PFSK-1 (cell line): ENCODE measurements around the gene PHACTR1.

Experiments
- FOXP2 ChIP-seq: optimal IDR thresholded peaks from 2 replicates; pipeline ENCODE3; 2011; ENCODE audit warnings: borderline replicate concordance, control low read depth, inconsistent platforms; ENCODE audit not compliant: insufficient read depth; ENCODE audit errors: extremely low read length, extremely low read depth
- POLR2AphosphoS5 ChIP-seq: IDR thresholded peaks from 2 replicates; pipeline ENCODE4 v1.6.1; 2012; ENCODE audit warnings: low read depth, mild to moderate bottlenecking, control low read depth, low read length, moderate library complexity
- SIN3A ChIP-seq: IDR thresholded peaks from 2 replicates; pipeline ENCODE4 v1.6.1; 2012; ENCODE audit warnings: mild to moderate bottlenecking, low read length, moderate library complexity, borderline replicate concordance; ENCODE audit not compliant: insufficient read depth
- TAF1 ChIP-seq: IDR thresholded peaks from 2 replicates; pipeline ENCODE4 v1.6.1; 2012; ENCODE audit warnings: low read length, control low read depth, borderline replicate concordance; ENCODE audit not compliant: insufficient read depth
- TF ChIP-seq, protein P1 (sequence below), 2 experiments: IDR thresholded peaks; 2 replicates each; pipeline versions ENCODE4 v1.6.1 to v1.8.0; 2011 to 2012; ENCODE audit warnings: low read depth in 2 of 2, low read length in 2 of 2, control low read depth in 1 of 2, inconsistent platforms in 1 of 2, mild to moderate bottlenecking in 1 of 2, moderate library complexity in 1 of 2; ENCODE audit not compliant: insufficient read depth in 1 of 2

The PHACTR1 gene

DNA sequence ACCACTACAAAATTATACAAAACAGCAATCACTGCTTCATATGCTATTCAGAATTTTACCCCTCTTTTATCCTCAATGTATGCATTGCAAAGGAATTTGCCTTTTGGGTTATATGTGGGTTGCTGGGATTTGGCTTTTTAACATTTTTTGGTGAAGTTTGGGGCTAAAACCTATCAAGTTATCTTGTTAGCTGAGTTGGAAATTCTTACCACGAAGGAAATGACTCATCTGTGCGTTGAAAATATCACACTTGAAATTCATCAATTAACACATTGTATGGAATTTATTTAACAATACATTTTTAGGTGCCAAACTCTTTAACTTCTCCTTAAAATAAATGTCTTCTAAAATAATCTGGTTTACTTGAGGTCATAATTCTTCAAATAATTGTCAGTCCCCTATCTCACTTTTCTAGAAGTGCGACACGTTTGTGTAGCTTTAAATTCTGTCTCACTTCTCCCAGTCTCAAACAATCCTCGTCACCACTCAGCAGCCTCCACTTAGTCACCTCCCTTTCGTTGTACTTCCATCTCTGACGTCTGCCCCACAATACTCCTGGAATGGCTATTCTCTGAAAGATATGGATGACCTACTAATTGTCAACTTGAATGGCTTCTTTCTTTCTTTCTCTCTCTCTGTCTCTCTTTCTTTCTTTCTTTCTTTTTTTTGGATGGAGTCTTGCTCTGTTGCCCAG lies 88.5 kb downstream of the PHACTR1 start:
- TF ChIP-seq TAF1 = no peak
- no peak for TF ChIP-seq SIN3A
- TF ChIP-seq POLR2AphosphoS5 = no peak
- TF ChIP-seq, protein P1, sequence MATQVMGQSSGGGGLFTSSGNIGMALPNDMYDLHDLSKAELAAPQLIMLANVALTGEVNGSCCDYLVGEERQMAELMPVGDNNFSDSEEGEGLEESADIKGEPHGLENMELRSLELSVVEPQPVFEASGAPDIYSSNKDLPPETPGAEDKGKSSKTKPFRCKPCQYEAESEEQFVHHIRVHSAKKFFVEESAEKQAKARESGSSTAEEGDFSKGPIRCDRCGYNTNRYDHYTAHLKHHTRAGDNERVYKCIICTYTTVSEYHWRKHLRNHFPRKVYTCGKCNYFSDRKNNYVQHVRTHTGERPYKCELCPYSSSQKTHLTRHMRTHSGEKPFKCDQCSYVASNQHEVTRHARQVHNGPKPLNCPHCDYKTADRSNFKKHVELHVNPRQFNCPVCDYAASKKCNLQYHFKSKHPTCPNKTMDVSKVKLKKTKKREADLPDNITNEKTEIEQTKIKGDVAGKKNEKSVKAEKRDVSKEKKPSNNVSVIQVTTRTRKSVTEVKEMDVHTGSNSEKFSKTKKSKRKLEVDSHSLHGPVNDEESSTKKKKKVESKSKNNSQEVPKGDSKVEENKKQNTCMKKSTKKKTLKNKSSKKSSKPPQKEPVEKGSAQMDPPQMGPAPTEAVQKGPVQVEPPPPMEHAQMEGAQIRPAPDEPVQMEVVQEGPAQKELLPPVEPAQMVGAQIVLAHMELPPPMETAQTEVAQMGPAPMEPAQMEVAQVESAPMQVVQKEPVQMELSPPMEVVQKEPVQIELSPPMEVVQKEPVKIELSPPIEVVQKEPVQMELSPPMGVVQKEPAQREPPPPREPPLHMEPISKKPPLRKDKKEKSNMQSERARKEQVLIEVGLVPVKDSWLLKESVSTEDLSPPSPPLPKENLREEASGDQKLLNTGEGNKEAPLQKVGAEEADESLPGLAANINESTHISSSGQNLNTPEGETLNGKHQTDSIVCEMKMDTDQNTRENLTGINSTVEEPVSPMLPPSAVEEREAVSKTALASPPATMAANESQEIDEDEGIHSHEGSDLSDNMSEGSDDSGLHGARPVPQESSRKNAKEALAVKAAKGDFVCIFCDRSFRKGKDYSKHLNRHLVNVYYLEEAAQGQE (IDR thresholded peaks at IDR 0.05; ENCODE audit: insufficient read depth in 1 of 2, low read depth in 2 of 2, low read length in 2 of 2) = no peak
- TF ChIP-seq FOXP2 = no peak

DNA sequence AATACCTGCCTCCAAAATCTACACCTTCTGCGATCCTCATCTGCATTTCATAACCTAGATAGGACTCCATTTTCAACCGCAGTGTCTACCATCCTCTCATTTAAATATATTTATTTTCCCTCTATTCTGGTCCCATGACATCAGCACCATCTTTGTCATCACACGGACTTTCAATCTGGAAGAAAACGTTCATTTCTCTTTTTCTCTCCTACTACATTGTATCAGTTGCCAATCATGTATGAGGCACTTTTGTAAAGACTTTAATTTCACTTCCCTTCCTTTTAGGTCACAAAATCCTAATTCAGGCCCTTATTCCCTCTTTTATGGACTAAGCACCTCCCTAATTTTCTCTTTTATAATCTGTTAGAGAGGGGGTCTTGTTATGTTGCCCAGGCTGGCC lies 89.6 kb downstream of the PHACTR1 start:
- TF ChIP-seq, protein P1 (IDR thresholded peaks at IDR 0.05; ENCODE audit: insufficient read depth in 1 of 2, low read depth in 2 of 2, low read length in 2 of 2) = no peak
- TF ChIP-seq POLR2AphosphoS5 (no peak), TAF1 (no peak), FOXP2 (no peak), SIN3A (no peak)

DNA sequence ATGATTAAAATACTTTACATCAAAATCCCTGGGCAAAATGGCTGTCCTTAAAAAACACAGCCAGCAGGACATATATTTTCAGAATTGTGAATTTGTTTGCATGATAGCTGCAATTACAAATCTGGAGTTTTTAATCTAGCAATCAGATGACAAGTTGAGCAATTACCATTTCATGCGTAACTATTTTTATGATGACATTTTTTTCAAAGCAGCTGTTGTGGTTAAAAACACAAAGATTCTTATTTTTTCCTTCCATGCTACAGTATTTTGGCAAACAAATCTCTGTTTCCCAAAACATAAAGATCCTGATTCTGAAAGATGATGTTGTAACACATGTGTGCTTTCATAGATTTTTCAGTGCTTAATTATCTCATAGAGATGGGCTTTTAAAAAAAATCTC lies 90.2 kb downstream of the PHACTR1 start:
- TF ChIP-seq FOXP2 = no peak
- TF ChIP-seq, protein P1 (IDR thresholded peaks at IDR 0.05; ENCODE audit: insufficient read depth in 1 of 2, low read depth in 2 of 2, low read length in 2 of 2) = no peak
- TF ChIP-seq SIN3A = no peak
- no peak for TF ChIP-seq POLR2AphosphoS5

DNA sequence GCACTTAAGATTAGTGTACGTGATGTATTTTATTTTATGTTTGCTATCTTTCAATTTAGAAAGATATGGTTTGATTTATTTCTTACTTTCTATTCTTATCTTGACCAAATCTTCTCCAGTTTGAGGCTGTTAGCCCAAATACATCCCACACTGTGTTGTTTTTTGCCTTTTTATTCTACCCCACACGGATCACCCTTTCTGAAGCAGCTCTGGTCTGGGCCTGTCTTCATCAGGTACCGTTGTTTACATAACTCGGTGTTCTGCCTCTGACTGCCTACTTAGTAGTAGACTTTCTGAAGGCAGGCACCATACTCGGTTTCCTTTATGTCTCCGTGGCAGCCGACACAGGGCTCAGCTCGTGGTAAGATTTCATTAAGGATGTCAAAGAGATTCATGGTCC lies 95.0 kb downstream of the PHACTR1 start:
- TF ChIP-seq SIN3A (no peak), POLR2AphosphoS5 (no peak), FOXP2 (no peak), TAF1 (no peak)
- TF ChIP-seq, protein P1 (IDR thresholded peaks at IDR 0.05; ENCODE audit: insufficient read depth in 1 of 2, low read depth in 2 of 2, low read length in 2 of 2) = no peak

DNA sequence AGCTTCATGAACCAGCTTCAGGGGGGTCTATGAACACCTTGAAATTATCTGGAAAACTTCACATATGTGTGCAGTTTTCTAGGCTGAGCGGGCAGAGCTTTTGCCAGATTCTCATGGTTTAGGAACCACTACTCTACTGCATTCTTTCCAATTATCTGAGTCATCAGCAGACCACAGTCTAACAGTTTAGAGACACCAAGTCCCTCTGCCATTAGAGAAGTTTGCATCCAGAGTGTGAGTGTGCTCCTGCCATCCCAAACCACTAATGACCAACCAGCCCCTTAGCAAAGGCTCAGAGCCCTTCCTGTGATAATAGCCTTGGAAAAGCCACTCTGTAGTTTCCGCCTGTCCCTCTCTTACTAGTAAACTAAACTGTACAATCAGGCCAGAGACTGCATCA lies 96.8 kb downstream of the PHACTR1 start:
- TF ChIP-seq SIN3A = no peak
- TF ChIP-seq POLR2AphosphoS5 = no peak
- TF ChIP-seq TAF1 = no peak
- no peak for TF ChIP-seq FOXP2
- TF ChIP-seq, protein P1 (IDR thresholded peaks at IDR 0.05; ENCODE audit: insufficient read depth in 1 of 2, low read depth in 2 of 2, low read length in 2 of 2) = no peak
